ENCODE data around the gene KLHL28. TPM values are rescaled to one million over a fixed set of nuclear protein-coding genes. Genes with fewer than 3 reads are reported as not detected.

The KLHL28 gene
- total RNA-seq, 1 donor from 2014 or later: 13.0 TPM

DNA sequence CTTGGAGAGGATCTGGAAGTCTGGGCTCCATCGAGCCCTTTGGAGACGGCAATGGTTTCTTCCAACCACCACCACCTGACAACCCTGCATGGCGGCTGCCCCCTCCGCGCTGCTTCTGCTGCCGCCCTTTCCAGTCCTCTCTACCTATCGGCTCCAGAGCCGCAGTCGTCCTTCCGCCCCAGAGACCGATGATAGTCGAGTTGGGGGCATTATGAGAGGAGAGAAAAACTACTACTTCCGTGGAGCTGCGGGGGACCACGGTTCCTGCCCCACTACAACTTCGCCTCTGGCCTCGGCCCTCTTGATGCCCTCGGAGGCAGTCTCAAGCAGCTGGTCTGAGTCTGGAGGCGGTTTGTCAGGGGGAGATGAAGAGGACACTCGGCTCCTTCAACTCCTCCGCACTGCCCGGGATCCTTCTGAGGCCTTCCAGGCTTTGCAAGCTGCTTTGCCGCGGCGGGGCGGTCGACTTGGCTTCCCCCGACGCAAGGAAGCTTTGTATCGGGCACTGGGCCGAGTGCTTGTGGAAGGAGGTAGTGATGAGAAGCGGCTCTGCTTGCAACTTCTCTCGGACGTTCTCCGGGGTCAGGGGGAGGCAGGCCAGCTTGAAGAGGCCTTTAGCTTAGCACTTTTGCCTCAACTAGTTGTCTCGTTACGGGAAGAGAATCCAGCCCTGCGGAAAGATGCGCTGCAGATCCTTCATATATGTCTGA lies 742 bp upstream of the KLHL28 start:
- intact Hi-C loops (cut with micrococcal nuclease): loop anchor here (5.0 kb wide), 2 partner anchors 50 to 175 kb away; partner anchors contain the start of gene FANCM
- DNase-seq (peak; percentile 74), ATAC-seq (peak; percentile 54)

- DNase-seq: peak; percentile 64
- intact Hi-C loops (cut with micrococcal nuclease): loop anchor here (5.0 kb wide), 2 partner anchors 49 to 176 kb away; partner anchors contain the start of gene FANCM
- ATAC-seq: peak; percentile 60
Measured at GRCh38 chr14:44961151-44961553, 595 bp downstream of the KLHL28 start.

DNA sequence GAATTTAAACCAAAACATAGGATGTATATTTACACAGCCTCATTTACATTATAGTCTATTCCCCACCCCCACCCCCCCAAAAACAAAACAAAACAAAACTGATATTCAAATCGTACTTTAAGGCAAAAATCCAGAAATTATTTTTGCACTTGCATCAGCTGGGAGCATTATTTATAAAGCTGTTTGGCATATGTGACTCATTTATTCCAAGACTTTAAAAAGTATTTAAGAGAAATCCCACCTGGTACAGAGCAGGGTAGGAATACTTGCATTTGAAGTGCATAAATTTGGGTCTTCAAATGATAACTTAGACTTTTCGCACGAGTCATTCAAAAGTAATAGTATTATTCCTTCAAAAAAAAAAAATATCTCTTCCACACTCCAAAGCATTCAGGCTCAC lies 1.1 kb downstream of the KLHL28 start:
- ATAC-seq (no peak), DNase-seq (no peak)
- intact Hi-C loops (cut with micrococcal nuclease): loop anchor here (5.0 kb wide), 2 partner anchors 48 to 177 kb away; partner anchors contain the start of gene FANCM

- no peak for DNase-seq
- ATAC-seq: no peak
- intact Hi-C loops (cut with micrococcal nuclease): loop anchor here (5.0 kb wide), 2 partner anchors 48 to 177 kb away; partner anchors contain the start of gene FANCM
Measured at GRCh38 chr14:44960146-44960545, 1.6 kb downstream of the KLHL28 start.

GRCh38 chr14:44959538-44959937 lies 2.2 kb downstream of the KLHL28 start:
- ATAC-seq (no peak), DNase-seq (no peak)
- intact Hi-C loops (cut with micrococcal nuclease): no loop called here

GRCh38 chr14:44956866-44957265 lies 4.9 kb downstream of the KLHL28 start:
- ATAC-seq (no peak), DNase-seq (no peak)
- intact Hi-C loops (cut with micrococcal nuclease): no loop called here

GRCh38 chr14:44955528-44955927 lies 6.2 kb downstream of the KLHL28 start:
- intact Hi-C loops (cut with micrococcal nuclease): no loop called here
- ATAC-seq: no peak
- DNase-seq: no peak

GRCh38 chr14:44954750-44955149 lies 7.0 kb downstream of the KLHL28 start:
- DNase-seq (no peak), ATAC-seq (no peak)
- intact Hi-C loops (cut with micrococcal nuclease): no loop called here

DNA sequence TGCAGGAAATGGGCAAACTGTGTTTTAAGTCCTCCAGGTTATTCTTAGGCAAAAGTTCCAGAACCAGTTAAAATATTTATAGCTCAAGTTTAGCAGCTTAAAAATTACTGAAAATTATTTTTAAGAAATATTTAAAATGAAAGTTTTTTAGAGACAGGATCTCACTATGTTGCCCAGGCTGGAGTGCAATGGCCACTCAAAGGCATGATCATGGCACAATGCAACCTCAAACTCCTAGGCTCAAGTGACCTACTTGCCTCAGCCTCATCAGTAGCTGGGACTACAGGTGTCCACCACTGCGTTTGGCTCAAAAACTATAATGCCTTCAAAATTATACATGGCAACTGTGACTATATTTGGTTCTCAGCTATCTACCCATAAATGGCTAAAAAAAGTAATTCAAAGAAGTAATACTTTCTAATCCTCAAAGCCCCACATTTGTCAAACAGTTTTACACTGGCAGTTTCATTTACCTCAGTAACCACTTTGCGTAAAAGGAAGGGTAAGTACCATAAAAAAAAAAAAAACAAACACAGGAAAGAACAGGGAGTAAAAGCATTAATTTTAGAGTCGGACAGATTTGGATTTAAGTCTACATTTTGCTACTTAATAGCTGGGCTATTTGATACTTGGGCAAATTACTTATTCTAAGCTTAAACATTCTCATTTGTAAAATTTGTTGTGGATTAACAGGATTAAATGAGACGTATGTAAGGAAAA lies 9.2 kb downstream of the KLHL28 start:
- no peak for DNase-seq
- no peak for ATAC-seq
- intact Hi-C loops (cut with micrococcal nuclease): no loop called here

DNA sequence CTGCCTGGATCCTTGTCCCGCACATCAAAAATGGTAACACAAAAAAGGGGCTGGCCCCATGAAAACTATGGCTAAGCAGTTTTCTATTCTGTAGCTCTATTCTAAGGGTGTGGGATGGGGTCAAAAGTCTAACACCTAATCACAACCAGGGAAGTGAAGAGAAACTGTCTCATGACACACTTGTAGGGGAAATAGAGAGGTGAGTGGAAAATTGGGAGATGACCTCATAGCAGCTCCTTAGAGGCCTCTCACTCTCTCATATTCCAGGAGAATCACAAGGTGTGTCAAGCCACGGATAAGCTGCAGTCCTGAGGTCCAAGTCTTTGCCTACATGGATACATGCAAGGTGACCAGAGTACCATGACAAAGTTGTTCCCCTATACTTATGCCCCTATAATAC lies 10.7 kb downstream of the KLHL28 start:
- DNase-seq: no peak
- no peak for ATAC-seq
- intact Hi-C loops (cut with micrococcal nuclease): no loop called here

DNA sequence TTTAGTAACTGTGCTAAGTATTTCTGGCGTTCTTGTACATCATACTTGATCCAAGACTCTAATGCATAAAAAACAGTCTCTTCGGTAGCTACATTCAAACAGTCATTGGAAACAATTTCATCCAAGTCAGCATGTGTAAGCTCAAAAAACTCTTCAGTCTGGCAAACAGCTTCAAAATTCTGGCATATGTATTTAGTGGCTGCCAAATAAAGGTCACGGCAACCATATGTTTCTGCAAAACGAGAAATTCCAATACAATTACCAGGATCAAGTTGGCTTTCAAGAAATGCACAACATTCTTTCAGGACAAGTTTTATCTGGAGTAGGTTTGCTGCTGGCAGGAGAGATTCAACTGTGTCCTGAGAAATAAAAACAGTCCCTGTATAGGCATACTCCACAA lies 16.5 kb downstream of the KLHL28 start:
- intact Hi-C loops (cut with micrococcal nuclease): no loop called here
- ATAC-seq (no peak), DNase-seq (no peak)

DNA sequence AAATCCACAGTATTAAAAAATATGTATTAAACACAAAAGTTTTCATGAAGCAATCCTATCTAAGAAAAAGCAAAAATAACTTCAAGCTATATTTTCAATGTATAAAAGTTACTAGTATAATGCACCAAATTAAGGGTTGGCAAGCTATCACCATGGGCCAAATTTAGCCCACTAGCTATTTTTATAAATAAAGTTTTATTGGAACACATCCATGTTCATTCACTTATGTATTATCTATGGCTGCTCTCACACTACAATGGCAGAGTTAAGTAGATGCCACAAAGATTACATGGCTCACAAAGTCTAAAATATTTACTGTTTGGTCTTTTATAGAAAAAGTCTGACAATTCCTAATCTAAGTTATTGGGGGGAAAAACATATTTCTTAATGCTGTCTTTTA lies 17.6 kb downstream of the KLHL28 start:
- ATAC-seq (no peak), DNase-seq (no peak)
- intact Hi-C loops (cut with micrococcal nuclease): no loop called here

GRCh38 chr14:44942436-44942835 lies 19.3 kb downstream of the KLHL28 start:
- ATAC-seq (no peak), DNase-seq (no peak)
- intact Hi-C loops (cut with micrococcal nuclease): no loop called here

DNA sequence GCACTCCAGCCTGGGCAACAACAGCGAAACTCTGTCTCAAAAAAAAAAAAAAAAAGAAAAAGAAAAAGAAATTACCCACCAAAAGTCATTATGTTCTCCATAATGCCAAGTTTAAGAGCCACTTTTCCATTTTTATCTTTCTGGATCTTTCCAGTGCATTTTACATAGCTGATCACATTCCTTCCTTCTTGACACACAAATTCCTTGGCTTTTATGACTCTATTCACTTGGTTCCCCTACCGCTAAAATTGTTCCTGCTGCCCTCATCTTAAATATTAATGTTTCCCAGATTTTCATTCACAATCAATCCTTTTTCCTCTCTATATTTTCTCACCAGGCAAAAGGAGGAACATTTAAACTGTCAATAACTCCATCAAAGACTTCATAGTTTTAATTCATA lies 20.2 kb downstream of the KLHL28 start:
- intact Hi-C loops (cut with micrococcal nuclease): no loop called here
- DNase-seq (no peak), ATAC-seq (no peak)

DNA sequence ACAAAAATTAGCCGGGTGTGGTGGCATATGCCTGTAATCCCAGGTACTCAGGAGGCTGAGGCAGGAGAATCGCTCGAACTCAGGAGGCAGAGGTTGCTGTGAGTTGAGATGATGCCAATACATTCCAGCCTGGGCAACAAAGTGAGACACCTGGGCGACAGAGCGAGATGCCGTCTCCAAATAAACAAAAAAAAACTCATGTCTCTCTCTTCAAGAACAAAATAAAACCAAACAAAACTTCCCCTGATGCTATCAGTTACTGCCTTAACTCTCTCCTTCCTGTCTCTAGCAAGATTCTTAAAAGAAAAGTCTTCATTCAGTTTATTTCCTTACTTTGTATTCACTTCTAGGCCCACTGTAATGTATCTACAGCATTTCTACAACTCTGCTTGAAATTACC lies 20.8 kb downstream of the KLHL28 start:
- intact Hi-C loops (cut with micrococcal nuclease): no loop called here
- DNase-seq (no peak), ATAC-seq (no peak)

- no peak for ATAC-seq
- DNase-seq: no peak
- intact Hi-C loops (cut with micrococcal nuclease): no loop called here
Measured at GRCh38 chr14:44940211-44940610, 21.5 kb downstream of the KLHL28 start.

DNA sequence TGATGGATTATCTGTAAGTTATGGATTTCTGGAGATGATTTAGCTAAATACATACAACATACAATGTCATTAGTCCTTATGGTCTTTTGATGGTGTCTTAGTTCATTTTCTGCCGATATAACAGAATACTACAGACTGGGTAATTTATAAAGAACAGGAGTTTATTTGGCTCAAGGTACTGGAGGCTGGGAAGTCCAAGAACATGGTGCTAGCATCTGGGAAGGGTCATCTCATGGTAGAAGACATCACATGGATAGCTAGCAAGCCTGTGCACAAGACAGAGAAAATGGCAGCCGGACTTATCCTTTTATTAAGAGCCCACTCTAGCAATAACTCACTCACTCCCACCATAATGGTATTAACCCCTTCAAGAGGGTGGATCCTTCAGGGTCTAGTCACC lies 24.2 kb downstream of the KLHL28 start:
- intact Hi-C loops (cut with micrococcal nuclease): no loop called here
- ATAC-seq: no peak
- DNase-seq: no peak

GRCh38 chr14:44935155-44935554 lies 26.6 kb downstream of the KLHL28 start:
- intact Hi-C loops (cut with micrococcal nuclease): no loop called here
- no peak for ATAC-seq
- no peak for DNase-seq

- DNase-seq (no peak), ATAC-seq (no peak)
- intact Hi-C loops (cut with micrococcal nuclease): no loop called here
Measured at GRCh38 chr14:44928793-44929192, 33.0 kb downstream of the KLHL28 start.

GRCh38 chr14:44914849-44915248 lies 46.9 kb downstream of the KLHL28 start:
- intact Hi-C loops (cut with micrococcal nuclease): loop anchor here (5.0 to 10.0 kb wide), 3 partner anchors 47 to 357 kb away; partner anchors contain the start of genes FANCM, FKBP3, KLHL28 and TOGARAM1
- no peak for DNase-seq
- ATAC-seq: peak; percentile 48

Data from left ventricle myocardium superior (tissue), 1 donor.